Kidney epithelial cell (primary cell): ENCODE results near the gene ACER1. TPM values are rescaled to one million over a fixed set of nuclear protein-coding genes. Genes with fewer than 3 reads are reported as not detected.
A peak's percentile ranks its signal among the peaks of the same experiment; 100 is the strongest.
"Not testable (repeated sequence)": the region's sequence is repeated elsewhere in the genome, so short reads cannot be mapped to it uniquely, and the experiment has no call there.

ENCODE experiments used
- DNase-seq: peaks from one replicate; pipeline ENCODE4 v3.0.0-alpha.2; 2010; ENCODE audit warnings: low read depth
- H3K27me3 ChIP-seq: 2 replicates; pipeline ENCODE4 v1.6.0; 2011; ENCODE audit warnings: low read length; ENCODE audit not compliant: control insufficient read depth, insufficient read depth
- H3K36me3 ChIP-seq: 2 replicates; pipeline ENCODE4 v1.5.1; 2011; ENCODE audit warnings: low read length; ENCODE audit not compliant: control insufficient read depth, insufficient read depth
- H3K4me3 ChIP-seq: 2 replicates; pipeline ENCODE4 v1.5.1; 2011; ENCODE audit warnings: low read depth, mild to moderate bottlenecking, control low read depth, low read length
- total RNA-seq: library from RNA; depleted of rRNA; stranded (reverse); fragments of >200 nt; gene quantifications from 2 replicates; pipeline ENCODE4 v1.2.3, GENCODE V29; 2015
- TF ChIP-seq, protein P1 (sequence below): IDR thresholded peaks from 2 replicates; pipeline ENCODE4 v1.5.1; 2011; ENCODE audit warnings: mild to moderate bottlenecking, moderate library complexity, low read length, control low read depth, inconsistent platforms; ENCODE audit not compliant: insufficient read depth, poor library complexity, severe bottlenecking

ACER1 gene
- total RNA-seq, 1 donor from 2014 or later: not detected

GRCh38 chr19:6287269-6287885 lies 46.0 kb downstream of the ACER1 start:
- Histone ChIP-seq H3K27me3 (no peaks in the 10 kb centered on the region), H3K4me3 (no peak overlapping the region), H3K36me3 (no peaks in the 10 kb centered on the region)
- TF ChIP-seq, protein P1, sequence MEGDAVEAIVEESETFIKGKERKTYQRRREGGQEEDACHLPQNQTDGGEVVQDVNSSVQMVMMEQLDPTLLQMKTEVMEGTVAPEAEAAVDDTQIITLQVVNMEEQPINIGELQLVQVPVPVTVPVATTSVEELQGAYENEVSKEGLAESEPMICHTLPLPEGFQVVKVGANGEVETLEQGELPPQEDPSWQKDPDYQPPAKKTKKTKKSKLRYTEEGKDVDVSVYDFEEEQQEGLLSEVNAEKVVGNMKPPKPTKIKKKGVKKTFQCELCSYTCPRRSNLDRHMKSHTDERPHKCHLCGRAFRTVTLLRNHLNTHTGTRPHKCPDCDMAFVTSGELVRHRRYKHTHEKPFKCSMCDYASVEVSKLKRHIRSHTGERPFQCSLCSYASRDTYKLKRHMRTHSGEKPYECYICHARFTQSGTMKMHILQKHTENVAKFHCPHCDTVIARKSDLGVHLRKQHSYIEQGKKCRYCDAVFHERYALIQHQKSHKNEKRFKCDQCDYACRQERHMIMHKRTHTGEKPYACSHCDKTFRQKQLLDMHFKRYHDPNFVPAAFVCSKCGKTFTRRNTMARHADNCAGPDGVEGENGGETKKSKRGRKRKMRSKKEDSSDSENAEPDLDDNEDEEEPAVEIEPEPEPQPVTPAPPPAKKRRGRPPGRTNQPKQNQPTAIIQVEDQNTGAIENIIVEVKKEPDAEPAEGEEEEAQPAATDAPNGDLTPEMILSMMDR: no peak
- DNase-seq: no peak

DNA sequence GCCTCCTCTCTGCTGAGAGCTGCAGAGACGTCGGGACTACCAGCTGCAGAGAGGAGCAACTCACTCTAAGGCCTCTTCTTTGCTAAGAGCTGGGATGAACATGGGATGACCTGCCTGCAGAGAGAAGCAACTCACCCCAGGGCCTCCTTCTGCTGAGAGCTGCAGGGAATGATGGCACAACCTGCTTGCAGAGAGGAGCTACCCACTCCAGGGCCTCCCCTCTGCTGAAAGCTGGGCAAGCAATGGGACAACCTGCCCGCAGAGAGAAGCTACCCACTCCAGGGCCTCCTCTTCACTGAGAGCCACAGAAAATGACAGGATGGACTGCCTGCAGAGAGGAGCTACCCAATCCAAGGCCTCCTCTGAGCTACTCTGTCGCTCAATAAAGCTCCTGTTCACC lies 46.7 kb downstream of the ACER1 start:
- no peaks in the 10 kb centered on the region for H3K36me3 ChIP-seq
- H3K27me3 ChIP-seq: no peaks in the 10 kb centered on the region
- DNase-seq: no peak
- TF ChIP-seq, protein P1: no peak
- no peak overlapping the region for H3K4me3 ChIP-seq

DNA sequence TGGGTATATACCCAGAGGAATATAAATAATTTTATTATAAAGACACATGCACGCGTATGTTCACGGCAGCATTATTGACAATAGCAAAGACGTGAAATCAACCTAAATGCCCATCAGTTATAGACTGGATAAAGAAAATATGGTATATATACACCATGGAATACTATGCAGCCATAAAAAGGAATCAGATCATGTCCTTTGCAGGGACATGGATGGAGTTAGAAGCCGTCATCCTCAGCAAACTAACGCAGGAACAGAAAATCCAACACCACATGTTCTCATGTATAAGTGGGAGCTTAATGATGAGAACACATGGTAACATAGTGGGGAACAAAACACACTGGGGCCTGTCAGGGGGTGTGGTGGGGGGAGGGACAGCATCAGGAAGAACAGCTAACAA lies 51.0 kb downstream of the ACER1 start:
- not testable (repeated sequence) for H3K27me3 ChIP-seq, H3K36me3 ChIP-seq, DNase-seq, H3K4me3 ChIP-seq

DNA sequence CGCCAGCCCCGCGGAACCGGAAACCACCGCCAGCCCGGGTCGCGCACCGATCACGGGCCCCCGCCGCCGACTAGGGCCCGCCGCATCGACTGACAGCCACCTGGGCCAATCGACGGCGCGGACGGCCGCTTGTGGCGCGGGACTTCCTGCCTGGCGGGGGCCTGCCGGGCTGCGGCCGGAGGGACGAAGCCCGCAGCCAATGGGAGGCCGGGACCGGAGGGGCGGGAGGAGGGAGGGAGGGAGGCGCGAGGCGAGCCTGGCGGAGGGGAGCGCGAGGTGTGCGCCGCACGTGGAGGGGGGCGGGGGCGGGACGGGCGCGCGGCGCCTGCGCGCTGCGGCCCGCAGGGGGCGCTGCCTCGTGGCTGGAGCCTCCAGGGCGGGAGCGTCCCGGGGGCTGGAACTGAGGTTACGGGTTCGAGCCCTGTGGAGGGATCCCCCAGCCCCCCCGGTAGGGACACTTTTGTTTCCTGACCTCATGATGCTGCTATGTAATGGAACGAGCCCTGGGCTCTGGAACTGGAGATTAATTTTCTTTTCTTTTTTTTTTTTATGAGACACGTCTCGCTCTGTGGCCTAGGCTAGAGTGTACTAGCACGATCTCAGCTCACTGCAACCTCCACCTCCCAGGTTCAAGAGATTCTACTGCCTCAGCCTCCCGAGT lies 53.4 kb downstream of the ACER1 start, which contains the start of gene MLLT1:
MLLT1 (minus strand) TSS at position 45 of the 661 bp plus-strand sequence. CDS start 191 bp downstream, outside the sequence.
- peak; percentile 69 for DNase-seq
- Histone ChIP-seq H3K36me3 (no peaks in the 10 kb centered on the region), H3K27me3 (no peaks in the 10 kb centered on the region), H3K4me3 (peak within 1 kb of the TSS; percentile 61)
- TF ChIP-seq, protein P1: peak; percentile 33

GRCh38 chr19:6279620-6279930 lies 53.8 kb downstream of the ACER1 start:
- H3K36me3 ChIP-seq: no peaks in the 10 kb centered on the region
- H3K27me3 ChIP-seq: no peaks in the 10 kb centered on the region
- peak overlapping the region; percentile 61 for H3K4me3 ChIP-seq
- TF ChIP-seq, protein P1: no peak
- no peak for DNase-seq

DNA sequence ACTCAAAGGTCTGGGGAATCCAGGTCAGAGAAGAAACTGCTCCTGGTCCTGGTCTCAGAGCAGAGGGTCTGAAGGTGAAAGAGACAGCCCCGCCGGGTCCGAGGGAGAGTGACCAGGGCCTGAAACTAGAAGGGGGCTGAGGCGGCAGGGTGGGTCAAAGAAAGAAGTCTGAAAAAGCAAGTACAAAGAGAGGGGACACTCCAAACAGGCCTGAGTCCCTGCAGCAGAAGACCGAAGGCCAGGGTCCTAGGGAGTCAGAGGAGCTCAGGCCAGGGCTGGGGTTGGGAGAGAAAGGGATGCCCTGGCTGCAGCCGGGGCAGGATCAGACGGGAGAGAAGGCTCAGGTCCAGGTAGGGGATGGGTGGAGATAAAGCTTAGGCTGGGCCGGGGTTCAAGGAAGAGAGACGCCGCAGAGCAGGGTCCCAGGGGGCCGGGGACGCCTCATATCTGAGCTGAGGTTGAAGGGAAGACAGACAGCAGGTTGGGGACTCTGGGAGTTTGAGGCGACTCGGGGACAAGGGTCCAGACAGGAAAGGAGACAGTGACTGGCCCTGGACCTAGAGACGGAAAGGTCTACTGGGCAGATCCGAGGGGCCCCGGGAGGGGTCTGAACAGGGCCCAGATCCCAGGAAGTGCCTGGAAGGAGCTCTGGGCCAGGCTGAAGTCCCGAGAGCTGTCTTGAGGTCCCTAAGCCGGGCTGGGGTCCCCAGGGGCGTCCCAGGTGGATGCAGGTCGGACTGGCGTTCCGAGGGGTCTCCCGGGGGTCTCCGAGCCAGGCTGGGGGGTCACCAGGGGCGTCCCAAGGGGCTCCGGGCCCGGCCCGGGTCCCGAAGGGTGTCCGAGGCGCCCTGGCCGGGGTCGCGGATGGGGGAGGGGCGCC lies 54.4 kb downstream of the ACER1 start:
- Histone ChIP-seq H3K36me3 (no peaks in the 10 kb centered on the region), H3K27me3 (no peaks in the 10 kb centered on the region), H3K4me3 (peak overlapping the region; percentile 61)
- no peak for DNase-seq
- TF ChIP-seq, protein P1: no peak
